Astrocyte of the spinal cord (primary cell): ENCODE results near the gene DPEP1.

Source experiments
- DNase-seq: peaks from one replicate; pipeline ENCODE4 v3.0.0; 2011; ENCODE audit warnings: low read depth, low spot score
- H3K4me3 ChIP-seq: 2 replicates; pipeline ENCODE4 v1.5.1; 2011; ENCODE audit warnings: low read depth, mild to moderate bottlenecking, low read length, moderate library complexity
- CTCF ChIP-seq: IDR thresholded peaks from 2 replicates; pipeline ENCODE4 v1.5.1; 2012; ENCODE audit warnings: low read depth, mild to moderate bottlenecking, low read length, inconsistent platforms
- in situ Hi-C: cut with HindIII; loops from 2 replicates; pipeline ENCODE4 v1.10.0; 2017; ENCODE audit warnings: low sequenced_read_pairs

The DPEP1 gene

GRCh38 chr16:89639385-89639784, 25.9 kb downstream of the DPEP1 start:
- in situ Hi-C loops = no loop called here
- H3K4me3 ChIP-seq = no peak overlapping the region
- no peak for TF ChIP-seq CTCF
- no peak for DNase-seq

- H3K4me3 ChIP-seq = no peak overlapping the region
- in situ Hi-C loops = no loop called here
- no peak for DNase-seq
- no peak for TF ChIP-seq CTCF
Measured at GRCh38 chr16:89641458-89642119, 28.1 kb downstream of the DPEP1 start.

- TF ChIP-seq CTCF = no peak
- H3K4me3 ChIP-seq = no peak overlapping the region
- no peak for DNase-seq
- in situ Hi-C loops = no loop called here
Measured at GRCh38 chr16:89642574-89642973, 29.1 kb downstream of the DPEP1 start.

- in situ Hi-C loops = no loop called here
Measured at GRCh38 chr16:89643769-89644300, 30.4 kb downstream of the DPEP1 start.

GRCh38 chr16:89645122-89645521, 31.7 kb downstream of the DPEP1 start:
- in situ Hi-C loops = no loop called here
- no peak for TF ChIP-seq CTCF
- H3K4me3 ChIP-seq = no peak overlapping the region
- no peak for DNase-seq

More at GRCh38 chr16:89643769-89644300, 30.4 kb downstream of the DPEP1 start:
- H3K4me3 ChIP-seq = no peak overlapping the region
- no peak for TF ChIP-seq CTCF
- no peak for DNase-seq

GRCh38 chr16:89646270-89646669, 32.8 kb downstream of the DPEP1 start:
- H3K4me3 ChIP-seq = no peak overlapping the region
- no peak for TF ChIP-seq CTCF
- no peak for DNase-seq
- in situ Hi-C loops = no loop called here
